ENCODE data around the gene KLK13. TPM values are rescaled to one million over a fixed set of nuclear protein-coding genes. Genes with fewer than 3 reads are reported as not detected.

KLK13 gene
- total RNA-seq, 4 donors from 2014 or later = 0.63 TPM; not detected in 3

DNA sequence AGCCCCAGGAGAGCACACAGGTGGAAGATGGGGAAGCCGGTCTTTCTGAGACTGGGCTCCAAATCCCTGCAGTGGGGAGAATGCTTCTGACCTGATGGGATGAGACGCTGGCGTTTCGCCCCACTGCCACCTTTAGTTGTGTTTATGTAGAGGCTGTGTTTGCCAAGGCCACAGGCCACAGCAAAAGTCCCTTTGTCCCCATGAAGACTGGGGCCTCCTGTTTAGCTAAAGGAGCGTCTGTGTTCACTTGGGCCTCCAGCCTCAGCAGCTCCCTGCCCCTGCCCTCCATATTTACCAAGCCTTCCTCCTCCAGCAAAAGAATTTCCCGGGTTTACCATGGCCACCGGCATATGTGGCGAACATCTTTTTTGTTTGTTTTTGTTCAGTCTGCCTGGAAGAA lies 28.2 kb upstream of the KLK13 start:
- H3K27me3 ChIP-seq = no peaks in the 10 kb centered on the region
- WGBS, 2 donors = 38 to 61% methylated on average over 8 of the region's 8 CpGs
- no peak for DNase-seq (ENCODE audit: low spot score in 2 of 2)

GRCh38 chr19:51091895-51092873 lies 27.3 kb upstream of the KLK13 start:
- Histone ChIP-seq H3K4me1 (no peaks in the 10 kb centered on the region), H3K36me3 (no peaks in the 10 kb centered on the region), H3K9me3 (no peaks in the 10 kb centered on the region), H3K27ac (no peak overlapping the region), H3K27me3 (no peaks in the 10 kb centered on the region), H3K4me3 (no peak overlapping the region)
- 59% methylated on average over 16 of the region's 16 CpGs for WGBS, 2 donors
- DNase-seq (ENCODE audit: low spot score in 2 of 2) = no peak
- no peak for TF ChIP-seq EP300 (IDR thresholded peaks at IDR 0.05)
- TF ChIP-seq, protein P1, sequence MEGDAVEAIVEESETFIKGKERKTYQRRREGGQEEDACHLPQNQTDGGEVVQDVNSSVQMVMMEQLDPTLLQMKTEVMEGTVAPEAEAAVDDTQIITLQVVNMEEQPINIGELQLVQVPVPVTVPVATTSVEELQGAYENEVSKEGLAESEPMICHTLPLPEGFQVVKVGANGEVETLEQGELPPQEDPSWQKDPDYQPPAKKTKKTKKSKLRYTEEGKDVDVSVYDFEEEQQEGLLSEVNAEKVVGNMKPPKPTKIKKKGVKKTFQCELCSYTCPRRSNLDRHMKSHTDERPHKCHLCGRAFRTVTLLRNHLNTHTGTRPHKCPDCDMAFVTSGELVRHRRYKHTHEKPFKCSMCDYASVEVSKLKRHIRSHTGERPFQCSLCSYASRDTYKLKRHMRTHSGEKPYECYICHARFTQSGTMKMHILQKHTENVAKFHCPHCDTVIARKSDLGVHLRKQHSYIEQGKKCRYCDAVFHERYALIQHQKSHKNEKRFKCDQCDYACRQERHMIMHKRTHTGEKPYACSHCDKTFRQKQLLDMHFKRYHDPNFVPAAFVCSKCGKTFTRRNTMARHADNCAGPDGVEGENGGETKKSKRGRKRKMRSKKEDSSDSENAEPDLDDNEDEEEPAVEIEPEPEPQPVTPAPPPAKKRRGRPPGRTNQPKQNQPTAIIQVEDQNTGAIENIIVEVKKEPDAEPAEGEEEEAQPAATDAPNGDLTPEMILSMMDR (IDR thresholded peaks at IDR 0.05) = no peak
- TF ChIP-seq POLR2A (IDR thresholded peaks at IDR 0.05) = no peak

More for the DNA sequence above, 28.2 kb upstream of the KLK13 start:
- no peak overlapping the region for H3K27ac ChIP-seq
- H3K36me3 ChIP-seq = peaks cover 0 to 1% (median 0%) of the 10 kb centered on the region in 3 donors
- TF ChIP-seq EP300 (IDR thresholded peaks at IDR 0.05) (no peak), POLR2A (IDR thresholded peaks at IDR 0.05) (no peak)
- TF ChIP-seq, protein P1 (IDR thresholded peaks at IDR 0.05) = no peak
- no peaks in the 10 kb centered on the region for H3K4me1 ChIP-seq
- no peak overlapping the region for H3K4me3 ChIP-seq
- no peaks in the 10 kb centered on the region for H3K9me3 ChIP-seq

DNA sequence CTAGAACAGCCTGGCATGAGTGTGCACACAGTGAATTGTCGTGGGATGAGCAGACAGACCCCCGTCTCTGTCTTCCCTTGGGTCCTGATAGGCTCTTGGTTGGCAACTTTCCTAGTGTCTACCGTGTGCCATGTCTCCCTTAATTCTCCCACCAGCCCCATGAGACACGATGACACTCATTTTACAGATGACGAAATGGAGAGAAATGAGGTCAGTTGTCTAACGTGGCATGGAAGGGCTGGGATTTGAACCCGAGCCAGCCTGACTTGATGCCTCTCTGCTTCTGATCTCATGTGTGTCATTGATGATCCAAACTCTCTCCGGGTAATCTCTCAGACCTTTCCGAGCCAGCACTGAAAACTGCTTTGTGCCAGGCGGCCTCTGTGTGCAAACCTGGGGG lies 26.2 kb upstream of the KLK13 start:
- Histone ChIP-seq H3K4me1 (no peaks in the 10 kb centered on the region), H3K27ac (no peak overlapping the region), H3K36me3 (no peaks in the 10 kb centered on the region), H3K27me3 (no peaks in the 10 kb centered on the region), H3K9me3 (no peaks in the 10 kb centered on the region), H3K4me3 (no peak overlapping the region)
- TF ChIP-seq, protein P1 (IDR thresholded peaks at IDR 0.05) = no peak
- DNase-seq (ENCODE audit: low spot score in 2 of 2) = no peak
- 78 to 81% methylated on average over 10 of the region's 10 CpGs for WGBS, 2 donors

DNA sequence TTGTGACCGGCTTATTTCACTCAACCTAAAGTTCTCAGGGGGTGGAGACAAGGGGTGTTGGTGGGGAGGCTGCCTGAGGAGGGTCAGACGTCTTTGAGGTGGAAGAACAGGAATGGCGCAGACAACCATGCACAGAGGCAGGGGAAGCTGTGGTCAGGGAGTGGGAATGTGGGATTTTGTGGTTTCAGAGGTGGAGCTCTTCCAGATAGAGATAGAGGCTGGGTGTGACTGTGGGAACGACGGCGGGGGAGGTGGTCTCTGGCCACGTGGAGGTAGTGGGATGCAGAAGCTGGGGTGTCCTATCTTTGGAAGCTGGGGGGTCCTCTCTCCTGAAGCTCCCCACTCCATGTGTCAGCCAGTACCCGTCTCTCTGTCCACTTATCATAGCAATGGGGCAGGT lies 25.6 kb upstream of the KLK13 start:
- Histone ChIP-seq H3K4me3 (no peak overlapping the region), H3K27me3 (no peaks in the 10 kb centered on the region), H3K36me3 (no peaks in the 10 kb centered on the region), H3K9me3 (no peaks in the 10 kb centered on the region), H3K4me1 (no peaks in the 10 kb centered on the region), H3K27ac (no peak overlapping the region)
- no peak for DNase-seq (ENCODE audit: low spot score in 2 of 2)
- TF ChIP-seq EP300 (IDR thresholded peaks at IDR 0.05) (no peak), POLR2A (IDR thresholded peaks at IDR 0.05) (no peak)
- TF ChIP-seq, protein P1 (IDR thresholded peaks at IDR 0.05) = no peak
- 53 to 58% methylated on average over 8 of the region's 8 CpGs for WGBS, 2 donors

- Histone ChIP-seq H3K27ac (no peak overlapping the region), H3K4me1 (no peaks in the 10 kb centered on the region), H3K4me3 (no peak overlapping the region), H3K36me3 (no peaks in the 10 kb centered on the region), H3K9me3 (no peaks in the 10 kb centered on the region), H3K27me3 (no peaks in the 10 kb centered on the region)
- TF ChIP-seq EP300 (IDR thresholded peaks at IDR 0.05) = no peak
- no peak for TF ChIP-seq POLR2A (IDR thresholded peaks at IDR 0.05)
- TF ChIP-seq, protein P1 (IDR thresholded peaks at IDR 0.05) = no peak
- 81 to 90% methylated on average over 17 of the region's 17 CpGs for WGBS, 2 donors
- DNase-seq (ENCODE audit: low spot score in 2 of 2) = no peak
Observed at GRCh38 chr19:51089786-51090185, 24.9 kb upstream of the KLK13 start.

All from tibial nerve (tissue), 4 donors.